HG02571 (cell line): ENCODE results near the gene ZEB2.

Experiments
- ATAC-seq: cut with Tn5 transposase; IDR thresholded peaks from one replicate; pipeline ENCODE4 v1.9.1; 2021; ENCODE audit warnings: mild to moderate bottlenecking, moderate library complexity; ENCODE audit not compliant: unreplicated experiment

Gene ZEB2

DNA sequence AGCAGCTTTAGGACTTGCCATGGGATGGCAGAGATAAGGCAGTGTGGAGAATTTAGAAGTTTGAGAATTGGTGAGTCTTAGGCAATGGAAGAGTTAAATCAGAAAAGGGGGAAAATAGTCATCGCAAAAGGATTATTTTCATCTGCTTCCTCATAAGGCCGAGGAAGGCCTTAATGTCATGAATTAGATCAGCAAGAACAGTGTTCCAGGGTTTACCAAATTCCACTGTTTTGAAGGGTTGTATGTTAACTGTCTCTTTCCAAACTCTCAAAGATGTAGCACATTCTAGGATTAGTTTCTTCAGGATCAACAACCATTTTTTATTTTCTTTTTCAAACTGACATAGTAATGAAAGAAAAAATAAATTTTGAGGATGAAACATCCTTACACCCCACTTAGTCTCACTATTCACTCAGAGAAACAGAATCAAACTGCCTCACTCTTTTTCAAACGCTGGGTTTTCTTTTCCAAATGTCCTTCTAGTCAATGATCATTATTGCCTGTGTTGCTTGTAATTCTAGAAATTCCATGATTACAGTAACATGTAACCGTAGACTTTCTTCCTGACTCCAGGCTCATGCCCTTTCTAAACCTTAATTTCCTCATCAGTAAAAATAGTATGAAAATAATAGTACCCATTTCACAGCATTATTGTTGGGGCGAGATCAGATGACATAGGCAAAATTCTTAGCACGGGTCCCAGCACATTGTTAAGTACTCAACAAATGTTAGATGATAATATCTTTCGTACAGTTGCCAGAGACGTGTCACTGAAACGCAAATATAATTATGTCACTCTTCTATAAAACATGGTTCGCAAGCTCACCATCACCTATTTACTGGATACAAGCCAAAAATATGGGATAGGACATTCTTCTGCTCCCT is 23.6 kb downstream of the ZEB2 start:
- no peak for ATAC-seq

GRCh38 chr2:144495227-144496091 is 24.5 kb downstream of the ZEB2 start:
- ATAC-seq, result no peak

- ATAC-seq, result no peak
Measured at GRCh38 chr2:144493027-144493809, 26.7 kb downstream of the ZEB2 start.

- ATAC-seq, result no peak
Measured at GRCh38 chr2:144490857-144491256, 29.1 kb downstream of the ZEB2 start.

GRCh38 chr2:144490017-144490416 is 29.9 kb downstream of the ZEB2 start:
- no peak for ATAC-seq

DNA sequence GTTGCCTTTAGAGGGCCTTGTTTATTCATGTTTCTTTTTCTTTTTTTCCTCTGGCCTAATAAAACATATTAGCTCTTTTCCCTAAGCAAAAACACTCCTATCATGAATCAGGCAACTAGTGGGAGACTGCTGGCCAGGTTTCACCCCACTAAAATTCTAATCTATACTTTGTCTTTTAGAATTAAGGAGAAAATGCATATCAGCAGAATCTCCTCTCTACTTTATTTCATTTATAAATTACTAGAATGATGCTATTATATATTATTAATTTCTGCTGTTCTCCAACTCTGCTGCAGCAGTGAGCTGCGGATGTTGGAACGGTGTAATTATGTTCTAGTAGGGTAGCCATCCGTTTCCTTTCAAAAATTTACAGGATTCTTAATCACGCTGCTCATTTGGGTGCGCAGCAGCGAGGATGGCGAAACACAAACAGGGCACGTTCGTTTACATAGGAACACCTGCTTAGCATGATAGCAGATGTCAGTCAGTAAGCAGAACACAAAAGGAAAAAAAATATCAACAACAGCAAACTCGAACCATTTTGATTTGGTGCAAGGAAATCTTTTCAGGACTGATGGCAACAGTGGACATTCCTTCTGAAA is 30.5 kb downstream of the ZEB2 start:
- no peak for ATAC-seq

DNA sequence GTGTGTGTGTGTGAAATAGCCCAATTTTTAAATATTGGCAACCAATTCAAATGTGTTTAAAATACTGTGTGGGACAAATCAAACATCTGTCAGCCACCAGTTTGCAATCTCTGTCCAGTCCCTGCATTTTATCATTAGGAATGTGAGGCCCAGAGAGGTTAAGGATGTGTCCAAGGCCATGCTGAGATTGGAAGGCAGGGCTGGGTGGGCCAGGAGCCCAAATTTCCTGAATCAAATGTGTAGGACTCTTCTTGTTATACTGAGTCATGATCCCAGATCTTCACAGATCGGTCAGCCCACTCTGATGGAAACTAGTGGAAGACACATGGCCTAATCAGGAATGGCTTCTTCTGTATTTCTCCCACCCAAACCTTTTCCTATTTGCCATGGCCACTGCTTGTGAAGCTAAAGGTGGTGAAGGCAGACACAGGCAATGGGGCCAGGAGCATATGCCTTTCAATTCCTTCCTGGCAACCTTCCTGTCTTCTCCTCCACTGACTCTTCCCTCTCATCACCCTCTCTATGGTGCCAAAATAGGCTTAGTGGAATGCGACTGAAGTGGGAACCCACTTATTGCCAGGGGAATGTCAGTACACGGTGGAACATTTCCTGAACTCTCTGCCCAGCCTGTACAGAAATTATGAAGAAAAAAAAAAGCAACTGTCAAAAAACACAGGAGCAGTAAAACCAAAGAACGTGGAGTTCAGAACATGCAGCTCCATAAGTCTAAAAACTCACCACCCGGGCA is 35.5 kb downstream of the ZEB2 start:
- ATAC-seq, result no peak

DNA sequence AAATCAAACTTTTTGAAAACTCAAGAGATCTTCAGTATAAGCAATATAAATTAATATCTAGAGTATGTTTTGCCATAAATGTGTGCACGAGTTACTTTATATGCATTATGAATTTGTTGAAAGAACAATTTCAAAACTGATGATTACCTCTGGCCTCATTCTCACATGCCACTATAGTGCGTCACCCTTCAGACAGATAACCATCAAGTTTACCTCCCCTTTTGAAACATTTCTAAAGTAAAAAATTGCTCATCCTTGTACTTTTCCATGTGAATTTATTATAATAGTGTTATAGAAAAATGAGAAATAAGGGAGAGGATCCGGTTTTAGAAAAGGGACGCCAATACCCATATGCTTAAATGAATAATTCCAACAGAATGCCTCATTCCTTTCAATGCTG is 38.3 kb downstream of the ZEB2 start:
- ATAC-seq, result no peak

DNA sequence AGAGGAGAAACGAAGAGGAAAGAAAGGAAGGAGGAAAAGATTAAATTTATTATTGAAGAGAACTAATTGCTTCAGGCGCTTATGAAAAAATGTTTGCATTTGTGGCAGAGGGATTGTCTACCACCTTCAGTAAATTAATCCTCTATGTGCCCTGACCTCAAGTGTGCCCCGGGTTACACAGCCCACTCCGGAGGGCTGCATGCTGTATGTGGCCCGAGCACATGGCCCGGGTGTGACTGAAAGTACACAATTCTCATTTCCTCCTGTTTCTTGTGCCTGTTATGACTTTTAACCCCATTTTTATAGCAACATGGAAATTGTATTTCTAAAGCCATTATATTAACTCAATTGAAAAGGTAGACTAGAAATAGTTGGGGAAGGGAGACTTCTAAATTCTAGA is 38.8 kb downstream of the ZEB2 start:
- ATAC-seq, result no peak

- no peak for ATAC-seq
Measured at GRCh38 chr2:144480285-144480684, 39.6 kb downstream of the ZEB2 start.

DNA sequence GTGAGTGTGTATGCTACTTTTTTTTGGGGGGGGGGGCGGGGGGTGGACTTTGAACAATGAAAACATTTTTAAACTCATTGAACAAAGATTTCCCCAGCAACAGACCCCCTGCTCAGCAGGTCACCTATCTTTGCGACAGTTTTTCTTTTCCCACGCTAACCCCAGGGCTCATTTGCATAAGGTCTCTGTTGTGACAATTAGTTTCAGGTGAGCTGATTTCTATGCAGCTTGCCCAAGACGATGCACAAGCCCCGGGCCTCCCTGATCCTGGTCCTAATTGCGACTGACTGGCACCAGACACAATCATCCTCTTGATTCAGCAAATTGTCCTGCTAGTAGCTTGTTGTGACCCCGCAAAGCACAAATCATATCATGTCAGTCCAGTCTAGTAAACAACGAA is 40.3 kb downstream of the ZEB2 start:
- no peak for ATAC-seq

DNA sequence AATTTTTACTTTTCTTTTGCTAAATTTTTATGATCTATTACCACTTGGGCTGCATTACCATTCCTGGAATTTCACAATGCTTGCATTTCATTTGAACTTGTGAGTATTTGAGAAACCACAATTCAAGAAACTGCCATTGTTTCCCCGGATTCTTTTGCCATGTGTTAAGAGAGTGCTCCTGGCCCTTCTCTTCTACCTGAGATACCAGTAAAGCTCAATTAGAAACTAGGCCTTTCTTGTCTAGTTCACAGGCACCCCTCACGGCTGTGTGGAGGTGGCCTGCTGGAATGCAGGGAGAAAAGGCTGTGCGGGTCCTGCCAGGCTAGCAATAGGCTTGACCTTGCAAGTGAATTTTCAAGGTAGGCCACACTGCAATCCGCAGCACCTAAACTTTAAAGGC is 40.8 kb downstream of the ZEB2 start:
- no peak for ATAC-seq

DNA sequence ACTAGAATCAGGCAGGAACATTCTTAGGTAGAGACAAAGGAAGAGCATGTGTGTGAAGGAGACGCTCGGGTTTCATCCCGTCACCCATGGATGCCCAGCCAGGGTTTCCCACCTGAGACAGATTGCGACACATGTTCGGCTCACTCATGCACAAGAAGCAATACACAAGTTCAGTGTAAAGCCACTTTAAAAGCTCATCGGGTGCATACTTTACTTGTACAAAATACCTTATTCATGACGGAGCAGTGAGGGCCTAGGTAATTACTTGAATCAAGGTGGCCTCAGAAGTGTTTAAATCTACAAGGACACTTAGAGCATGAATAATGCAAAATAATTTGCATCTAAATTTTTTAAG is 42.0 kb downstream of the ZEB2 start:
- no peak for ATAC-seq

- ATAC-seq, result no peak
Measured at GRCh38 chr2:144477281-144477956, 42.5 kb downstream of the ZEB2 start.

- ATAC-seq, result no peak
Measured at GRCh38 chr2:144476682-144477081, 43.2 kb downstream of the ZEB2 start.

- no peak for ATAC-seq
Measured at GRCh38 chr2:144475569-144476275, 44.2 kb downstream of the ZEB2 start.

DNA sequence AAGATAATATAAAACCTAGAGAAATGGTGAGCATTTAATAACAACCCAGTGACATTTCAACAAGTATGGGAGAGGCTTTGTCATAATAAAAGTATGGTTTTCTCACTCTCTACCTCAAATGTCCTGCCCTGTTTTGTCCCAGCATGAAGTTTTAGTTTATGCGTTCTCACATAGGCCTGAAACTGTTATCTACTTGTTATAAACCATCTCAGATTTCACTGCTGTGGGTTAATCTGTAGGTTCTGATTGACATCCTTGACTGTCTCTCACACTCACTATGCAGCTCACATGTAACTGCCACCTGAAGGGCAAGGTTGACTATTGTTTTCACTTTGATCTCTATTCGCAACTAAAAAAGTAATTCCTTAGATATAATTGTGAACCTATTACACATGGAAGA is 44.9 kb downstream of the ZEB2 start:
- ATAC-seq, result no peak

DNA sequence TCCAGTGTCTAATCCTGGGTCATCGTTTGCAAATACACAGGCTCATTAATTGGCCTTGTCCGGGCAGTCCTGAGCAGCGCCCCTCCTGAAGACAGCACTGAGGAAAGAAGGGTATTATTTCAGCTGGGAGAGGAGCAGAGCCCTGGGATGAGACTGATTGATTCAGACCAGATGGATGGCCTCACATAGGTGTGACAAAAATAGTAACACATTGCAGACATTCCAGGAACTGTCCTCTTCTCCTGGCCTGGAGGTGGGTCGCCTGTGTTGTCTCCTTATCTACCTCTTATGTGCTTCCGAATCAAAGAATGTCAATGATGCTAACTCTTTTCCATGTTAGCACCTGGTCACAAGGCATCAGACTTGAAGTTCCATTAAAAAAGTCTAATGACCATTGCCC is 45.9 kb downstream of the ZEB2 start:
- ATAC-seq, result no peak

DNA sequence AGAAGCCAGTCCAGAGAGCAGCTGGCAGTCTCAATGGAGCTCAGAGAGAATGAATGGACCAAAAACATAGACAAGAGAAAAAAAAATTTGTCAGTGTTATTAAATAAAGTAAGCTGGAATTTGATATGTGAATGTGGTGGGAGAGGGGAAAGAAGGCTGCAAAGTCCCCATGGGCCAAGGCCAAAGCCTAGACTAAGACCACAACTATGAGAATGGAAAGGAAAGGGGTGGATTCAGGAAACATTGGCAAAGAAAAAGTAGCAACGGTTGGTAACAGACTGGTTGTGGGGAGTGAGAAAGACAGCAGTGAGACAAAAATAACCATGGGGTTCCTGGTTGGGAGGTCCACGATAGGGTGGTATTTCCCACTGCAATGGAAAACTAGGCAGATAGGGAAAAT is 47.0 kb downstream of the ZEB2 start:
- no peak for ATAC-seq
